ENCODE results near the gene BAG3. TPM values are rescaled to one million over a fixed set of nuclear protein-coding genes. Genes with fewer than 3 reads are reported as not detected.

Gene BAG3
- total and polyA plus RNA-seq, 2 of the 4 experiments (the other 2 are of a cell fraction) = 5.4 to 42.5 TPM

DNA sequence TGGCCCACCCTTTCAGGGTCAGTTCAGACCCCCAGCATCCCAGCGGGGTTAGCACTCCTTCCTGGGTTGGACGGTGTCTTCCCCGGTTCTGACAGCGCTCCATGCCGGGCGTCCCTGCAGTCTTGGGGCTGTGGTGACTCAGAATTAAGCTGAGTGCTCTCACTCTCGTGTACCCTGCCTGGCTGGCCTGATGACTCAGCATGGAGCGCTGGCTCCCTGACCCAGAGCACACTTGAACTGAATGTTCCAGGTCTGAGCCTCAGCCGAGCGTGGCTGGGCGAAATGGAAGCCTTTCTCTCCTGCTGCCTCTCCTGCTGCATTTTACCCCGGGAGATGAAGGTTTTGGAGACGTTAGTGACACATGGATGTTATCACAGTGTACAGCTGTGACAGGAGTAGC is 7.1 kb downstream of the BAG3 start:
- H3K27ac ChIP-seq (ENCODE audit: insufficient read depth, low read length) = peak overlapping the region; percentile 89
- H3K18ac ChIP-seq (ENCODE audit: low read depth, low read length) = peak overlapping the region; percentile 65; the same call in 1 of the 2 replicates
- H4K8ac ChIP-seq (ENCODE audit: low read depth in 2 of 2, low read length in 2 of 2) = peak overlapping the region; percentile 58 to 87
- CTCF ChIA-PET = interaction anchor here (1.0 kb wide), 1 partner anchor 459 kb away, joined by 3 read pairs; no protein-coding TSS in a partner anchor
- H3K27me3 ChIP-seq (ENCODE audit: control insufficient read depth, insufficient read depth, low read length) = no peaks in the 10 kb centered on the region
- dilution Hi-C loops (cut with HindIII; ENCODE audit: low sequenced_read_pairs, unreplicated experiment) (no loop called here), intact Hi-C loops (cut with micrococcal nuclease) (no loop called here), in situ Hi-C loops (cut with MboI; ENCODE audit: low sequenced_read_pairs) (no loop called here)
- peak overlapping the region; percentile 83 for H2AK9ac ChIP-seq (replicated peaks; ENCODE audit: low read depth, low read length, poor library complexity)
- no peaks in the 10 kb centered on the region for H3K9me3 ChIP-seq (ENCODE audit: control insufficient read depth, insufficient read depth, low read length)
- WGBS, 2 experiments (ENCODE audit: extremely low coverage in 2 of 2, insufficient read length in 1 of 2) = 0% methylated on average over 4 of the region's 13 CpGs; no CpG with 5 or more reads in 1 of the 2 experiments
- DNase-seq (peak; percentile 94), ATAC-seq (ENCODE audit: low read depth) (peak; percentile 90)
- H4K5ac ChIP-seq (ENCODE audit: low read depth, low read length) = peak overlapping the region; percentile 76; the same call in 1 of the 2 replicates
- peak overlapping the region; percentile 74; the same call in 1 of the 2 replicates for H3K9ac ChIP-seq (ENCODE audit: low read depth, low read length)
- peak overlapping the region; percentile 91 for H4K91ac ChIP-seq (ENCODE audit: insufficient read depth, low read depth, low read length)
- peak overlapping the region; percentile 84 for H2BK20ac ChIP-seq (ENCODE audit: low read depth, low read length)
- H4K20me1 ChIP-seq (ENCODE audit: insufficient read depth, low read length) = peaks cover 99% of the 10 kb centered on the region
- POLR2A ChIA-PET (ENCODE audit: unreplicated experiment) = no interaction called here
- peaks cover 3 to 80% of the 10 kb centered on the region in 2 experiments; a peak in 2 of 4 replicates for H3K79me1 ChIP-seq (ENCODE audit: low read depth in 1 of 2, low read length in 2 of 2)
- H3K14ac ChIP-seq (replicated peaks; ENCODE audit: low read depth, low read length) = peak overlapping the region; percentile 97
- H3K23ac ChIP-seq (ENCODE audit: low read depth, low read length) = peak overlapping the region; percentile 97
- peak overlapping the region; percentile 97 for H2BK15ac ChIP-seq (ENCODE audit: low read depth, low read length)
- peak overlapping the region; percentile 46; the same call in 1 of the 2 replicates for H3K56ac ChIP-seq (ENCODE audit: extremely low read depth, insufficient read depth, low read length)
- TF ChIP-seq NFE2L2 (IDR thresholded peaks at IDR 0.05; ENCODE audit: low read depth, low read length) (peak; percentile 86), POLR2A (IDR thresholded peaks at IDR 0.05; ENCODE audit: low read depth, low read length) (no peak), CEBPB (IDR thresholded peaks at IDR 0.05; ENCODE audit: low read depth, low read length) (no peak), BHLHE40 (IDR thresholded peaks at IDR 0.05; ENCODE audit: low read depth, low read length) (peak; percentile 91), MAFK (IDR thresholded peaks at IDR 0.05; ENCODE audit: low read depth, low read length) (peak; percentile 86), MXI1 (IDR thresholded peaks at IDR 0.05; ENCODE audit: borderline replicate concordance, low read depth, low read length) (peak; percentile 99), SMC3 (IDR thresholded peaks at IDR 0.05; ENCODE audit: low read depth, low read length) (0 out of 2 replicates have a peak, but pooled peaks have one; percentile 22), MAZ (IDR thresholded peaks at IDR 0.05; ENCODE audit: borderline replicate concordance, low read depth, low read length) (peak; percentile 68), FOS (IDR thresholded peaks at IDR 0.05; ENCODE audit: low read depth, low read length) (peak; percentile 95)
- TF ChIP-seq, protein P1, sequence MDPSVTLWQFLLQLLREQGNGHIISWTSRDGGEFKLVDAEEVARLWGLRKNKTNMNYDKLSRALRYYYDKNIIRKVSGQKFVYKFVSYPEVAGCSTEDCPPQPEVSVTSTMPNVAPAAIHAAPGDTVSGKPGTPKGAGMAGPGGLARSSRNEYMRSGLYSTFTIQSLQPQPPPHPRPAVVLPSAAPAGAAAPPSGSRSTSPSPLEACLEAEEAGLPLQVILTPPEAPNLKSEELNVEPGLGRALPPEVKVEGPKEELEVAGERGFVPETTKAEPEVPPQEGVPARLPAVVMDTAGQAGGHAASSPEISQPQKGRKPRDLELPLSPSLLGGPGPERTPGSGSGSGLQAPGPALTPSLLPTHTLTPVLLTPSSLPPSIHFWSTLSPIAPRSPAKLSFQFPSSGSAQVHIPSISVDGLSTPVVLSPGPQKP (IDR thresholded peaks at IDR 0.05; ENCODE audit: borderline replicate concordance, low read depth, low read length) = no peak
- H2BK120ac ChIP-seq (ENCODE audit: low read depth, low read length) = peak overlapping the region; percentile 71
- H2AK5ac ChIP-seq (ENCODE audit: low read depth, low read length) = peak overlapping the region; percentile 96
- no TSS peak for BruUV-seq (replicated peaks)
- H3K9me1 ChIP-seq (ENCODE audit: insufficient read depth, low read length) = peaks cover 38% of the 10 kb centered on the region
- peak overlapping the region; percentile 90 for H2BK5ac ChIP-seq (ENCODE audit: low read depth, low read length, poor library complexity, severe bottlenecking)
- peak overlapping the region; percentile 6; the same call in 1 of the 2 replicates for H3K4me3 ChIP-seq (ENCODE audit: insufficient read depth, low read depth, low read length)
- peak overlapping the region; percentile 24 for H2AFZ ChIP-seq (replicated peaks; ENCODE audit: low read length, poor library complexity)
- peaks cover 45% of the 10 kb centered on the region for H3K4me1 ChIP-seq (ENCODE audit: control insufficient read depth, insufficient read depth, low read length)
- peak overlapping the region; percentile 79 for H3K4me2 ChIP-seq (ENCODE audit: low read depth, low read length)
- peak overlapping the region; percentile 94 for H3K4ac ChIP-seq (ENCODE audit: low read depth, low read length)
- peaks cover 20% of the 10 kb centered on the region for H3K36me3 ChIP-seq (ENCODE audit: control insufficient read depth, insufficient read depth, low read length)
